CD4-positive, alpha-beta memory T cell (primary cell): ENCODE data around the gene FCAR. TPM values are rescaled to one million over a fixed set of nuclear protein-coding genes. Genes with fewer than 3 reads are reported as not detected.
A peak's percentile ranks its signal among the peaks of the same experiment; 100 is the strongest.
"Not testable (repeated sequence)": the region's sequence is repeated elsewhere in the genome, so short reads cannot be mapped to it uniquely, and the experiment has no call there.

Experiments
- CTCF ChIA-PET: fragments of 350-600 bp; sonication (Branson Sonifier 250); formaldehyde crosslinking; loops from one replicate; lab custom pipeline; 2021; ENCODE audit warnings: inconsistent platforms; ENCODE audit not compliant: partially characterized antibody; lab: Charles Lee
- POLR2A ChIA-PET: fragments of 350-600 bp; sonication (Branson Sonifier 250); formaldehyde crosslinking; loops from one replicate; lab custom pipeline; 2021; ENCODE audit not compliant: partially characterized antibody; lab: Charles Lee
- DNase-seq, 5 donors: peaks; one replicate each; pipeline versions ENCODE4 v3.0.0 to v3.0.0-alpha.2; 2020 to 2022; ENCODE audit warnings: mixed read lengths in 1 of 5
- H3K27ac ChIP-seq: one replicate; pipeline ENCODE4 v1.7.0; 2013; ENCODE audit warnings: low read depth, low read length
- H3K27me3 ChIP-seq: 2 replicates; pipeline ENCODE4 v1.7.0; 2013; ENCODE audit warnings: mild to moderate bottlenecking, low read length, moderate library complexity; ENCODE audit not compliant: insufficient read depth
- H3K36me3 ChIP-seq: 2 replicates; pipeline ENCODE4 v1.7.0; 2013; ENCODE audit warnings: mild to moderate bottlenecking, low read length, moderate library complexity; ENCODE audit not compliant: insufficient read depth
- H3K4me1 ChIP-seq: 2 replicates; pipeline ENCODE4 v1.7.0; 2013; ENCODE audit warnings: mild to moderate bottlenecking, low read length, moderate library complexity; ENCODE audit not compliant: insufficient read depth
- H3K4me3 ChIP-seq, 2 donors: one replicate each; pipeline ENCODE4 v1.7.0; 2013; ENCODE audit warnings: low read length in 2 of 2, mild to moderate bottlenecking in 1 of 2
- H3K9me3 ChIP-seq, 2 donors: one replicate each; pipeline ENCODE4 v1.7.0; 2013; ENCODE audit warnings: low read length in 2 of 2, control low read depth in 1 of 2; ENCODE audit not compliant: control insufficient read depth in 1 of 2
- H3K27ac Mint-ChIP-seq, 7 donors: one replicate each; pipeline ENCODE4 v1.8.0; 2020 to 2021; ENCODE audit warnings: mixed read lengths in 7 of 7, mild to moderate bottlenecking in 6 of 7, inconsistent platforms in 3 of 7, moderate library complexity in 3 of 7
- H3K27me3 Mint-ChIP-seq, 2 donors: one replicate each; pipeline ENCODE4 v1.8.0; 2020 to 2021; ENCODE audit warnings: mixed read lengths in 2 of 2
- H3K36me3 Mint-ChIP-seq, 2 donors: one replicate each; pipeline ENCODE4 v1.8.0; 2020 to 2021; ENCODE audit warnings: mixed read lengths in 2 of 2, inconsistent platforms in 1 of 2, mild to moderate bottlenecking in 1 of 2
- H3K4me1 Mint-ChIP-seq, 4 donors: one replicate each; pipeline ENCODE4 v1.8.0; 2020 to 2021; ENCODE audit warnings: mixed read lengths in 4 of 4, mild to moderate bottlenecking in 1 of 4
- H3K4me3 Mint-ChIP-seq, 8 donors: one replicate each; pipeline ENCODE4 v1.8.0; 2020 to 2021; ENCODE audit warnings: mixed read lengths in 8 of 8, mild to moderate bottlenecking in 7 of 8, moderate library complexity in 6 of 8, inconsistent platforms in 3 of 8
- H3K9me3 Mint-ChIP-seq, 8 donors: one replicate each; pipeline ENCODE4 v1.8.0; 2020 to 2021; ENCODE audit warnings: mixed read lengths in 8 of 8, mild to moderate bottlenecking in 5 of 8, inconsistent platforms in 3 of 8, moderate library complexity in 1 of 8
- intact Hi-C: fragments of 100-400 bp; cut with micrococcal nuclease; formaldehyde crosslinking; loops from one replicate; pipeline ENCODE4 v1.15.1; 2023
- polyA plus RNA-seq, 2 donors: library from polyadenylated mRNA; unstranded; fragments of 300-500 nt; fragmentation: Illumina TruSeq; gene quantifications; one replicate each; pipeline ENCODE4 v1.2.3, GENCODE V29; 2021
- total RNA-seq, 2 experiments: library from RNA; stranded (reverse); gene quantifications; one replicate each; pipeline ENCODE4 v1.2.3, GENCODE V29; 2021

Gene FCAR
- total and polyA plus RNA-seq, 4 experiments from 2014 or later: 0.29 TPM; not detected in 3

DNA sequence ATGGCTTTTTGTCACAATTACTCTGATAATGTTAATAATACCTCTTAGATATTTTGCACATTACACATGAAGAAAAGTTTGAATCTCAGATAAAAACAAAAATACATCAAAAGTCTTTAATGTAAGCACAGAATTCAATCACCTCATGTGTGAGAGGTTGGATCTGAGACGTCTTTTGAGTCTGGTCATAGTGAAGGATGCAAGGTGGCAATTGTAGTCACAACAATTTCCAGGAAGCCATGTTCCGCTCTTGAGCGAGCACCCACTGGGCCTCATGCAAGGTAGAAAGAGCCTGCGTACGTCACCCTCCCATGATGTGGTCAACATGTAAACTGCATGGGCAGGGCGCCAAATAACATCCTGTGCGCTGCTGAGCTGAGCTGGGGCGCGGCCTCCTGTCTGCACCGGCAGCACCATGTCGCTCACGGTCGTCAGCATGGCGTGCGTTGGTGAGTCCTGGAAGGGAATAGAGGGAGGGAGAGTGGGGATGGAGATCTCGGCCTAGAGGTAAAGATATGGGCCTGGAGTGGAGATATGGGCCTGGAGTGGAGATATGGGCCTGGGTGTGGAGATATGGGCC is 23.9 kb upstream of the FCAR start, which contains the start of gene KIR3DL2:
TSS of gene KIR3DL2 (plus strand) at position 383 of the 580 bp plus-strand sequence. CDS start at position 416, 33 bp downstream.
- intact Hi-C loops, H3K9me3 ChIP-seq, H3K4me1 Mint-ChIP-seq, H3K36me3 ChIP-seq, CTCF ChIA-PET, H3K4me1 ChIP-seq, H3K36me3 Mint-ChIP-seq, H3K27ac ChIP-seq, H3K27me3 ChIP-seq, DNase-seq, H3K4me3 ChIP-seq, POLR2A ChIA-PET: not testable (repeated sequence)
- Mint-ChIP-seq H3K27ac (peak within 1 kb of the TSS in 2 of 7 donors; percentile 2 to 54), H3K27me3 (peaks cover 8 to 12% of the 10 kb centered on the region in 2 donors), H3K9me3 (peaks cover 0 to 19% (median 12%) of the 10 kb centered on the region in 8 donors), H3K4me3 (peak within 1 kb of the TSS in 2 of 8 donors; percentile 22 to 72)

DNA sequence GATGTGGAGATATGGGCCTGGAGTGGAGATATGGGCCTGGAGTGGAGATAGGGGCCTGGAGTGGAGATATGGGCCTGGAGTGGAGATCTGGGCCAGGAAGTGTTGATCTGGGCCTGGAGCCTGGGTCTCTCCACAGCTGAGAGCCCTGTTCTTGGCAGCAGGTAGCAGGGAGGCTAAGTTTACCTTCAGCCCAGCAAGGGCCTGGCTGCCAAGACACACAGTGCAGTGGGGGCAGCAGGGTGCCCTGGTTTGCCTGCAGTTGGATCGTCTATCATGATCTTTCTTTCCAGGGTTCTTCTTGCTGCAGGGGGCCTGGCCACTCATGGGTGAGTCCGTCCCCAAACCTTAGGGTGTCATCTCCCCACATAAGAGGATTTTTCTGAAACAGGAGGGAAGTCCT is 23.1 kb upstream of the FCAR start:
- CTCF ChIA-PET: no interaction called here
- peak overlapping the region in 1 of 7 donors; percentile 54 for H3K27ac Mint-ChIP-seq
- no peak overlapping the region for H3K27ac ChIP-seq

DNA sequence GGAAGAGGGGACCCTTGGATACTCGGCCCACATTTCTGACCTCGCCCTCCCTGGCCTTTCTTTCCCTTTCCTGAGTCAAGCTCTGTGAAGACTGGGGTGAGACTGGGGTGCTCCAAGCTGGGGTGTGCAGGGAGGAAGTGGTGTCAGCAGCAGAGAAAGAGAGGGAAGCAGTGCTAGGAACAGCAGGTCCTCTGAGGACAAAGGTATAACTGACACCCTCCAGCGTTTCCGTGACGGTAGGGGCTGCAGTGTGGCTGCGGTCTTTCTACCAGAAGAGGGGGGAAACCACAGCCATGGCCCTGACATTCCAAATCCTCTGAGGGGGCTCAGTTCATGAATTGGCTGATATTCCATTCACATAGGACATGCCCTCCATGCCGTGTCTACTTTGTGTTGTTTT is 22.7 kb upstream of the FCAR start:
- Mint-ChIP-seq H3K4me1 (no peaks in the 10 kb centered on the region), H3K27ac (no peak overlapping the region), H3K27me3 (peaks cover 6 to 12% of the 10 kb centered on the region in 2 donors), H3K9me3 (peaks cover 0 to 15% (median 7%) of the 10 kb centered on the region in 8 donors), H3K4me3 (no peak overlapping the region), H3K36me3 (no peaks in the 10 kb centered on the region)
- H3K4me3 ChIP-seq: no peak overlapping the region
- CTCF ChIA-PET: no interaction called here
- no peaks in the 10 kb centered on the region for H3K9me3 ChIP-seq
- H3K27ac ChIP-seq: no peak overlapping the region
- intact Hi-C loops: no loop called here
- no peaks in the 10 kb centered on the region for H3K4me1 ChIP-seq
- no peak for DNase-seq
- H3K36me3 ChIP-seq: no peaks in the 10 kb centered on the region
- POLR2A ChIA-PET: no interaction called here
- no peaks in the 10 kb centered on the region for H3K27me3 ChIP-seq

More for the DNA sequence above, 23.1 kb upstream of the FCAR start:
- H3K27me3 ChIP-seq: no peaks in the 10 kb centered on the region
- no peaks in the 10 kb centered on the region for H3K4me1 ChIP-seq
- no peak for DNase-seq
- peaks cover 0 to 18% (median 8%) of the 10 kb centered on the region in 8 donors for H3K9me3 Mint-ChIP-seq
- intact Hi-C loops: no loop called here
- POLR2A ChIA-PET: no interaction called here
- H3K4me1 Mint-ChIP-seq: no peaks in the 10 kb centered on the region
- peaks cover 7 to 12% of the 10 kb centered on the region in 2 donors for H3K27me3 Mint-ChIP-seq
- H3K36me3 Mint-ChIP-seq: no peaks in the 10 kb centered on the region
- H3K36me3 ChIP-seq: no peaks in the 10 kb centered on the region
- peak overlapping the region in 1 of 8 donors; percentile 72 for H3K4me3 Mint-ChIP-seq
- no peaks in the 10 kb centered on the region for H3K9me3 ChIP-seq
- no peak overlapping the region for H3K4me3 ChIP-seq

DNA sequence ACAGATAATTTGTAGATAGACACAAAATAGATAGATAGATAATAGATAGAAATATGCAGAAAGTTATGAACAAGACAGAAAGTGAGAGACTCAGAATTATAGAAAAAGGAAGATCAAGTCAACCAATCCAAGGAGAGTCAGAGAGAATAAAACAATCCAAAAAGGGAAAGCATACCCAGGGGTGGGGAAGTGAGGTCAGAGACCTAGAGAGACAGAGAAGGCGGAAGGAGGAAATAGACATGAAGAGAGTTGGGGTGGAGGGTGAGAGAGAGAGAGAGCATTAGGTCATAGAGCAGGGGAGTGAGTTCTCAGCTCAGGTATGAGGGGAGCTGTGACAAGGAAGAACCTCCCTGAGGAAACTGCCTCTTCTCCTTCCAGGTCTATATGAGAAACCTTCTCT is 18.8 kb upstream of the FCAR start:
- H3K4me1 Mint-ChIP-seq, H3K4me3 Mint-ChIP-seq, H3K9me3 ChIP-seq, H3K9me3 Mint-ChIP-seq, H3K27me3 ChIP-seq, H3K4me3 ChIP-seq, POLR2A ChIA-PET, H3K27ac ChIP-seq, H3K4me1 ChIP-seq, intact Hi-C loops, H3K36me3 ChIP-seq, DNase-seq, H3K27ac Mint-ChIP-seq, H3K36me3 Mint-ChIP-seq, CTCF ChIA-PET: not testable (repeated sequence)
- peaks cover 6 to 16% of the 10 kb centered on the region in 2 donors for H3K27me3 Mint-ChIP-seq

DNA sequence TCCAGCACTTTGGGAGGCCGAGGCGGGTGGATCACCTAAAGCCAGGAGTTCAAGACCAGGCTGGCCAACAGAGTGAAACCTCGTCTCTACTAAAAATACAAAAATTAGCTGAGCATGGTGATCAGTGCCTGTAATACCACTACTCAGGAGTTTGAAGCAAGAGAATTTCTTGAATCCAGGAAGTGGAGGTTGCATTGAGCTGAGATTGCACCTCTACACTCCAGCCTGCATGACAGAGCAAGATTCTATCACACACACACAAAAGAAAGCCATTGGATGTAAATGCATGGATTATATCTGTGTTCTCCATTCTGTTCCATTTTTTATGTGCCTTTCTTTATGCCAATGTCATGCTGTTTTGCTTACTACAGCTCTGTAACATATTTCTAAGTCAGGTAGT is 15.6 kb upstream of the FCAR start:
- H3K4me1 ChIP-seq, H3K9me3 Mint-ChIP-seq, POLR2A ChIA-PET, CTCF ChIA-PET, H3K27ac ChIP-seq, H3K27me3 ChIP-seq, H3K9me3 ChIP-seq, H3K27ac Mint-ChIP-seq, intact Hi-C loops, H3K4me3 Mint-ChIP-seq, H3K36me3 Mint-ChIP-seq, H3K4me1 Mint-ChIP-seq, DNase-seq, H3K4me3 ChIP-seq, H3K36me3 ChIP-seq: not testable (repeated sequence)
- peaks cover 4 to 12% of the 10 kb centered on the region in 2 donors for H3K27me3 Mint-ChIP-seq

DNA sequence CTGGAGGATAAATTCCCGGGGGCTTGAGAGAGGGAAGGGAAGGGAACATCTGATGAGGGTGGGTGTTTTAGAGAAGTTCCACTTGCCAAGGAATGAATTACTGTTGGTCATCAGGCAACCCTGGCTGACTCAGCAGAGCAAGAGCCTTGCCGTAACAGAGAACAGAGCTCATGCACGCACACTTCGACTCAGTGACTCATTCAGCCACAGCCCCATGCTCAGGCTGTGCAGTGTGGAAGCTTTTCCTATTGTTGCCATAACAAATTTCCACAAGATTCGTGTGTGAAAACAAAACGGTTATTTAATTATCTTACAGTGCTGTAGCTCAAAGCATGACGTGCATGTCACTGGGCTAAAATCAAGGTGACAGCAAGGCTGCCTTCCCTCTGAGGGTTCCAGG is 14.6 kb upstream of the FCAR start:
- intact Hi-C loops, H3K27me3 Mint-ChIP-seq, H3K9me3 Mint-ChIP-seq, CTCF ChIA-PET, H3K4me3 ChIP-seq, H3K4me1 ChIP-seq, H3K4me1 Mint-ChIP-seq, H3K9me3 ChIP-seq, POLR2A ChIA-PET, H3K27ac ChIP-seq, H3K27me3 ChIP-seq, H3K36me3 Mint-ChIP-seq, DNase-seq, H3K36me3 ChIP-seq, H3K4me3 Mint-ChIP-seq, H3K27ac Mint-ChIP-seq: not testable (repeated sequence)

DNA sequence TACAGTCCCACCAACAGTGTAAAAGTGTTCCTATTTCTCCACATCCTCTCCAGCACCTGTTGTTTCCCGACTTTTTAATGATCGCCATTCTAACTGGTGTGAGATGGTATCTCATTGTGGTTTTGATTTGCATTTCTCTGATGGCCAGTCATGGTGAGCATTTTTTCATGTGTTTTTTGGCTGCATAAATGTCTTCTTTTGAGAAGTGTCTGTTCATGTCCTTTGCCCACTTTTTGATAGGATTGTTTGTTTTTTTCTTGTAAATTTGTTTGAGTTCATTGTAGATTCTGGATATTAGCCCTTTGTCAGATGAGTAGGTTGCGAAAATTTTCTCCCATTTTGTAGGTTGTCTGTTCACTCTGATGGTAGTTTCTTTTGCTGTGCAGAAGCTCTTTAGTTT is 10.6 kb upstream of the FCAR start:
- H3K4me1 Mint-ChIP-seq, DNase-seq, H3K36me3 Mint-ChIP-seq, intact Hi-C loops, POLR2A ChIA-PET, H3K4me1 ChIP-seq, H3K36me3 ChIP-seq, H3K27me3 ChIP-seq, H3K27ac ChIP-seq, H3K4me3 ChIP-seq, H3K9me3 ChIP-seq, H3K4me3 Mint-ChIP-seq, H3K27ac Mint-ChIP-seq, CTCF ChIA-PET: not testable (repeated sequence)
- Mint-ChIP-seq H3K9me3 (peaks cover 0 to 26% (median 7%) of the 10 kb centered on the region in 8 donors), H3K27me3 (peaks cover 10 to 14% of the 10 kb centered on the region in 2 donors)
